BJ (cell line): Measurements from ENCODE around the gene MGMT. TPM values are rescaled to one million over a fixed set of nuclear protein-coding genes. Genes with fewer than 3 reads are reported as not detected.

ENCODE experiments used
- CTCF ChIA-PET: fragments of 350-600 bp; formaldehyde crosslinking; extraction: SDS; loops from one replicate; lab custom pipeline; 2021; ENCODE audit warnings: antibody characterized with exemption, inconsistent platforms; lab: Yijun Ruan, JAX
- POLR2A ChIA-PET: fragments of 300-600 bp; sonication (Branson Sonifier 250); formaldehyde crosslinking; extraction: SDS; loops from one replicate; lab custom pipeline; 2021; ENCODE audit warnings: antibody characterized with exemption; lab: Charles Lee
- DNase-seq: peaks from one replicate; pipeline ENCODE4 v3.0.0-alpha.2; 2011; ENCODE audit warnings: low read depth
- H3K27me3 ChIP-seq: 2 replicates; pipeline ENCODE4 v1.6.0; 2011; ENCODE audit warnings: low read length; ENCODE audit not compliant: control insufficient read depth, insufficient read depth
- H3K36me3 ChIP-seq: 2 replicates; pipeline ENCODE4 v1.5.1; 2011; ENCODE audit warnings: low read length; ENCODE audit not compliant: control insufficient read depth, insufficient read depth
- H3K4me3 ChIP-seq: 2 replicates; pipeline ENCODE4 v1.5.1; 2011; ENCODE audit warnings: low read depth, mild to moderate bottlenecking, control low read depth, low read length
- polyA plus RNA-seq: library from polyadenylated mRNA; depleted of rRNA; stranded (reverse); fragments of >200 nt; gene quantifications from 2 replicates; pipeline ENCODE4 v1.2.3, GENCODE V29; 2011
- TF ChIP-seq, protein P1 (sequence below): IDR thresholded peaks from 2 replicates; pipeline ENCODE4 v1.5.1; 2011; ENCODE audit warnings: low read depth, mild to moderate bottlenecking, control low read depth, inconsistent platforms, low read length, moderate library complexity; ENCODE audit not compliant: insufficient read depth

The MGMT gene
- polyA plus RNA-seq, 1 experiment: 21.0 TPM

DNA sequence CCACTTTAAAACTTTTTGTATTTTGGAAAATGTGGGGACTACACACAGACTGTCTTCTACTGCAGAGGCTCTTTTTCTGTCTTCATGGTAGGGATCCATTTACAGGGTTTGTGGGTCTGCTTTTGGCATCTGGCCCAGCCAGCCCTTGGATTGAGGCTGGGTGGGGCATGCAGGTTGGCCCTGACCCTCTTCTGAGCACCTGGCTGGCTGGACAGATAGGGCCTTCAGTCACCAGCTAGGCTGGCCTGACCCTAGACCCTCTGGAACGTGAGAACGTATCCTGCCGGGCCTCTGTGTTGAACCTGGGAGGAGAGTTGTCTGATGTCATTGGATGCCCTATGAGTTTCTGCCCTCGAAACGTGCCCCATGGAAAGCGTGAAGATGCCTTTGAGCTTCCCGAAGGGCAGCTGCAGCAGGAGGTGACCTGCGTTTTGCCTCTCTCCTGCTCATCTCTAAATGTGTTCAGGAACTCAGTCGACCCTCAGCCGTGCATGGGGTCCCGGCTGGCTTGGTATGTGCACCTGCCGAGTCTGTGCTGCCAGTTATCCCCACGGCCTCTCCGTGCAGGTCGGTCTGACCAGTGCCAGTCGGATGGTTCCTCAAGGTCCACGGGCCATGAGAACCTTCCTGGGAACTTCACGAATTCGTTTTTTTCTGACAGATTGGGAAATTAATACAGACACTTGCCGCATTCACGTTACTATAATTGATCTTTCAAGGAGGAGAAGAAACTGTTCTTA lies 74.9 kb downstream of the MGMT start:
- TF ChIP-seq, protein P1, sequence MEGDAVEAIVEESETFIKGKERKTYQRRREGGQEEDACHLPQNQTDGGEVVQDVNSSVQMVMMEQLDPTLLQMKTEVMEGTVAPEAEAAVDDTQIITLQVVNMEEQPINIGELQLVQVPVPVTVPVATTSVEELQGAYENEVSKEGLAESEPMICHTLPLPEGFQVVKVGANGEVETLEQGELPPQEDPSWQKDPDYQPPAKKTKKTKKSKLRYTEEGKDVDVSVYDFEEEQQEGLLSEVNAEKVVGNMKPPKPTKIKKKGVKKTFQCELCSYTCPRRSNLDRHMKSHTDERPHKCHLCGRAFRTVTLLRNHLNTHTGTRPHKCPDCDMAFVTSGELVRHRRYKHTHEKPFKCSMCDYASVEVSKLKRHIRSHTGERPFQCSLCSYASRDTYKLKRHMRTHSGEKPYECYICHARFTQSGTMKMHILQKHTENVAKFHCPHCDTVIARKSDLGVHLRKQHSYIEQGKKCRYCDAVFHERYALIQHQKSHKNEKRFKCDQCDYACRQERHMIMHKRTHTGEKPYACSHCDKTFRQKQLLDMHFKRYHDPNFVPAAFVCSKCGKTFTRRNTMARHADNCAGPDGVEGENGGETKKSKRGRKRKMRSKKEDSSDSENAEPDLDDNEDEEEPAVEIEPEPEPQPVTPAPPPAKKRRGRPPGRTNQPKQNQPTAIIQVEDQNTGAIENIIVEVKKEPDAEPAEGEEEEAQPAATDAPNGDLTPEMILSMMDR: no peak
- Histone ChIP-seq H3K4me3 (no peak overlapping the region), H3K27me3 (no peaks in the 10 kb centered on the region), H3K36me3 (no peaks in the 10 kb centered on the region)
- no peak for DNase-seq
- ChIA-PET CTCF (no interaction called here), POLR2A (no interaction called here)

DNA sequence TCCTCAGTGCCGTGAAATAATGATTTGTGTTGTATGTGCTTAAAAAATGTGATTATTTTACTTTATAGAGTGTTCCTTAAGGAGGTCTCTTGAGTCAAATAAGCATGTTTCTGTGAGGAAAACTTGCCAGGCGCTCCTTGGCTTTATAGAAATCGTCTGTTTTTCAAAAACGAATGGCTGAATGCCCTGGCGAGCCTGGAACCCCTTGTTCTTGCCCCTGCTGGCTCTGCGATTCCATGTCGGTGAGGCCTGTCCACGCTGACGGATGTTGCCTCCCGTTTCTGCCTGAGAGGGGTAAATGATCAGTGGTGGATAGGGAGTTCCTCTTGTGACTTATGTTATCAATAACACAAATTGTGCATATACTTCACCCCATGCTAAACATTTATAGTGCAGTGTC lies 75.5 kb downstream of the MGMT start:
- TF ChIP-seq, protein P1: no peak

DNA sequence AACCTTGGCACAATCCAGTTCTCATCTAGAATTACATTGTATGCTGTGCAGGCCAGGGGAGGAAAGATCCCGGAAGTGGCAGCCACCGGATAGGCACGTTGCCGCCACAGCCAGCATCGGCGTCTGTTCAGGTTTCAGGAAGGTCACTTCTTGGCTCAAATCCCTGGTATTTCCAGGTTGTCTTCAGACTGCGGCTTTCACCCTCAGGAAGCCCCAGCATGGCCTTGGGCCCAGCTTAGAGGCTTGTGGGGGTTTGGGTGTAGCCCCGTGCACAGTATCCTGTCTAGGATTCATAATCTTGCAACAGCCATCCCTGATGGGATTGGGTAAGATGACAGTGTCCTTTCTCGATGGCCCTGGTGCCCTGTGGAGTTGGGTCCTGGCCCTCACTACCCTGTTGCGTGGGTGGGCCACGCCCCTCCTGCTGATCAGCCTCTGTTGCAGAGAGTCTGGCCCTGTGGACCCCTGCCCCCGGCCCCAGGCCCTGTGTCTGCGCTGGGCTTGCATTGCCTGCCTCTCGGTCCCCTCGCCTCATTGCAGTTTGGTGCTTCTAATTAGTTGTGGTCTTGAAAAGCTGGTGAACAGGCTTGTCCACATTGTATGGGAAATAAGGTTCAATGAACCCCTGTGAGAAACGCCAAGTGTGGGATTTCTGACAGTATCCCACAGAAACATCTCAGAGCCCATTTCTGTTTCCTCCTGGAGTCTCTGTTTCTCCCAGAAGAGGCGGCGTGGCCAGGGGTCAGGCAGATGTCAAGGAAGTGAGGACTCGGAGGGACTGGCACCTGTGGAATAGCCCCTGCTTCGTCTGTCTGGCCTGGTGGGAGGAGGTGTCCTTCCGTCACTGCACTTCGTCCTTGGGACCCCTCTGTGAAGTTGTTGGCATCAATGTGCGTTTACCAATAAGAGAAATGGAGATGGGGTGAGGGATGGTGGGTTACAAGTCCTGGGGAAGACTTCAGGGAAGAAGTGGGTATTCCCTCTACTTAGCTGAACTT lies 77.5 kb downstream of the MGMT start:
- H3K27me3 ChIP-seq: no peaks in the 10 kb centered on the region
- CTCF ChIA-PET: interaction anchor here (1.3 kb wide), 1 partner anchor 16 kb away, joined by 3 read pairs; no protein-coding TSS in a partner anchor
- POLR2A ChIA-PET: no interaction called here
- H3K4me3 ChIP-seq: no peak overlapping the region
- no peaks in the 10 kb centered on the region for H3K36me3 ChIP-seq
- no peak for DNase-seq
- TF ChIP-seq, protein P1: no peak

More for the DNA sequence above, 75.5 kb downstream of the MGMT start:
- ChIA-PET CTCF (no interaction called here), POLR2A (no interaction called here)
- Histone ChIP-seq H3K4me3 (no peak overlapping the region), H3K27me3 (no peaks in the 10 kb centered on the region), H3K36me3 (no peaks in the 10 kb centered on the region)
- DNase-seq: no peak

DNA sequence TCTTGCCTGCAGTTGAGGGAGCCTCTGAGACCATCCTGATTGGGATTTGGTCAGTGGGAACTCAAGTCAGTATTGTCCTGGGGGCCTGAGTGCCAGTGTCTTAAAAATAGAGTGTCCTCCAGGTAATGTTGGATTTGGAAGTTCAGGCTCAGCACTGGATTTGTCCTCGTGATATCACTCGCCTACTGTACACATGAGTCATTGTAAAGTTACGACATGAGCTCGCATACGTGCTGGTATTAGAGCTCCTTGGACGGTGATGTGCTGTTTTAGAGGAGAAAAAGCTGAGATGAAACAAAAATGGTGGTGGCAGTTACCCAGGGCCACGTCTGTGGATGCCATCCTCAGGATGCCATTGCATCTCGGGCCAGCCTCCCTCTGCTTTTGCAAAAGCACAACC lies 78.2 kb downstream of the MGMT start:
- CTCF ChIA-PET: interaction anchor here (0.8 kb wide), 1 partner anchor 29 kb away, joined by 4 read pairs; no protein-coding TSS in a partner anchor
- no peaks in the 10 kb centered on the region for H3K27me3 ChIP-seq
- DNase-seq: no peak
- no peak overlapping the region for H3K4me3 ChIP-seq
- POLR2A ChIA-PET: no interaction called here
- no peaks in the 10 kb centered on the region for H3K36me3 ChIP-seq
- TF ChIP-seq, protein P1: no peak

DNA sequence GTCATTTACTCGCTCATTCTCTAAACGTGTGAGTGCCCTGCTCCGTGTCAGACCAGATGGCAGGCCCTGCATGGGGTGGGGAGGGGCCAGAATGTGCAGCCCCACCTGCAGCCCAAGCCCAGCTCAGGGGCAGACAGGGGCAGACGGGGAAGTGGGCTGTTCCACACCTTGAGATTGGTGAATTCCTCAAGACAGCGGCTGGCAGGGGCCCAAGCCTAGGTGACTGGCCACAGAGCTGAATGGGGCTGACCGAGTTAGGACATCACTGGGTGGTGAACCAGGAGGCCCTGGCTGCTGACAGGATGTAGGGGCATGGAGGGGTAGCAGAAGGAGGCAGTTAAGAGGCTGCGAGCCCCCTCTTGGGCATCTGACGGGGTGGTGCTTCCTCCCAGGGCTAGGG lies 79.1 kb downstream of the MGMT start:
- TF ChIP-seq, protein P1: no peak
- POLR2A ChIA-PET: no interaction called here
- no peak for DNase-seq
- Histone ChIP-seq H3K4me3 (no peak overlapping the region), H3K36me3 (no peaks in the 10 kb centered on the region), H3K27me3 (no peaks in the 10 kb centered on the region)
- CTCF ChIA-PET: interaction anchor here (0.8 to 1.0 kb wide), 2 partner anchors 10 to 28 kb away, joined by 3 to 4 read pairs; no protein-coding TSS in a partner anchor
